Stimulated activated CD4-positive, alpha-beta T cell treated with anti-CD3 and anti-CD28 coated beads, Interleukin-4, amount 100 ng/mL, for 1 hour (primary cell): ENCODE data around the gene STOX2.
"Not testable (repeated sequence)": the region's sequence is repeated elsewhere in the genome, so short reads cannot be mapped to it uniquely, and the experiment has no call there.

ENCODE experiments used
- DNase-seq: peaks from one replicate; pipeline ENCODE4 v3.0.0-alpha.2; 2020

STOX2 gene

GRCh38 chr4:184022679-184023383 is 117.7 kb downstream of the STOX2 start:
- DNase-seq: no peak

DNA sequence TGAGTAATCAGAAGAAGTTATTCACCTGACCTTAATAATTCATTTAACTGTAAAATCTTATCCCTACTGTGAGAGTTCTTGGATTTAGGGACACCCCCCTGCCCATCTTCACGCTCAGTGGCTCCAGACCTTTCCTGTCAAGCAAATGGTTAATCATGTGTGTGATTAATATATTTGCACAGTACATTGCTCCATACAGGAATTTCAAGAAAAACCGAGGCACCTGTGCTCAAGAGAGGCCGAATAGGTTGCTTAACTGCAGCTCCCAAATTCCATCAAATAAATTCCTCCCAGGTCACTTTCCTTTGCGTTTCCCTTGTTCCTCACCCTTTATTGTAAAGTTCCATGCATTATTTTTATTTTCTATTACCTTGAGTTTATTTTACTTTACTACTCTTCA is 119.5 kb downstream of the STOX2 start:
- no peak for DNase-seq

- DNase-seq: peak; percentile 8
These were observed 123.7 kb downstream of the STOX2 start for GRCh38 chr4:184028561-184029374.

DNA sequence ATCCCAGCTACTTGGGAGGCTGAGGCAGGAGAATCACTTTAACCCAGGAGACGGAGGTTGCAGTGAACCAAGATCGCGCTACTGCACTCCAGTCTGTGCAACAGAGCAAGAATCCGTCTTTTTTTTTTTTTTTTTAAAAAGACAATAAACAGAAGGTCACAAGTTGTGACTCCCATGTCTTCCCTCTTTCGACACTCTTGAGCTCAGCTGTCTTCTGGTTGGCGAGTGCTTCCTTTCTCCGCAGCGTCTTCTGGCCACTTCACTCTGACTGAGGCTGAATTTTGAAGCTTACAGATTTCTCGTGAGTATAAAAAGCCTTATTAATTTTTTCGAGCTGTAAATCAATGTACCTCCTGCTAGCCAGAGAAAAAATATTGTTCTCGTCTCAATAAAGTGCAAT is 124.9 kb downstream of the STOX2 start:
- DNase-seq: no peak

- DNase-seq: no peak
These were observed 125.7 kb downstream of the STOX2 start for GRCh38 chr4:184030764-184031163.

DNA sequence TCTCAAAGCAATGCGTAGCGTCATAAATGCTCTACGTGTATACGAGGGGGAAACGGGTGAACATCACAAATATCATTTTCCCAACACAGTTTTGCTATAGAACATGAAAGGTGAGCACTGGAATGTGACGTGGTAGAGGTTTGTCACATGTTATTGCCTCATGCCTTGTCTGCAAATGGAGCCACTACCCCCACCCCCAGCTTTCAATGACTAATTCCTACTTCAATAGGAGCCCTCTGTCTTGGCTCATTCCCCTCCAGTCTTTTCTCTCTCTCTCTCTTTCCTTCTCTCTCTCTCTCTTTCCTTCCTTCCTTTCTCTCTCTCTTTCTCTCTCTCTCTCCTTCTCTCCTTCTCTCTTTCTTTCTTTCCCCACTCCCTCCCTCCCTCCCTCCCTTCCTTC is 127.0 kb downstream of the STOX2 start:
- DNase-seq: no peak

DNA sequence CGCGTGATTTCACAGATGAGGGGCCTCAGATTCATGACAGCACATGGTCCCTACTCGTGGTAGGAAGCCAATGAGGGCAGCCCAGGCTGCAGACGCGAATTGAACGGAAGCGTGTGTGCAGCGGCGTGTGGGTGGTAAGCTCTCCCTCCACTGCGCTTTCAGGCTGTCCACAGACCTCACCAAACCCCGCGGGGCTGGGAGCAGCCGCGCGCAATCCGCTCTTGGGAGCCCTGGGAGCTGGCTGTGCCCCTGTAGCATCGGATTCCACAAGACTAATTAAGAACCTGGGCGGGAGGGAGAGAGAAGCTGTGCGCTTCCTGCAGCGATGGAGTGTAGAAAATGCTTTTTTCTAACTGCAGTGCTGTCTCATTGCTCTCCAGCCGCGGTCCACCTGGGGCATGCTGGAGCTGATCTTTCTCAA is 134.9 kb downstream of the STOX2 start:
- DNase-seq: no peak

DNA sequence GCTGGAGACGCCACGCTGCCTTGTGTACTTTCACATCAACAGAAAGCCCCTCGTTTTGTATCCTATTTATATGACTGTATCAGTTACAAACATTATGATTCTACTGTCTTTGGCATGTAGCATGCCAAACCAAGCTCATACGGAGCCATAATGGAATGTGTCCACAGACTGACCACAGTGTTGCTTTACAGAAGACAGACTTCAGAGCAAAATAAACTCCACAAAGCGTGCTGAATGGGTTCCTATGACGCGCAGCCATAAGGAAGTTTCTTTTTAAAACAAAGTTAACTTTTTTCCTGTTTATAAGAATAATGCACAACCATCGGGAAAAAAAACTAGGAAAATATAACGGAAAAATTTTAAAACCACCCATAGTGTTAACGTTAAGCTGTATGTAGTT is 136.0 kb downstream of the STOX2 start:
- no peak for DNase-seq

- no peak for DNase-seq
These were observed 141.0 kb downstream of the STOX2 start for GRCh38 chr4:184046148-184046547.

DNA sequence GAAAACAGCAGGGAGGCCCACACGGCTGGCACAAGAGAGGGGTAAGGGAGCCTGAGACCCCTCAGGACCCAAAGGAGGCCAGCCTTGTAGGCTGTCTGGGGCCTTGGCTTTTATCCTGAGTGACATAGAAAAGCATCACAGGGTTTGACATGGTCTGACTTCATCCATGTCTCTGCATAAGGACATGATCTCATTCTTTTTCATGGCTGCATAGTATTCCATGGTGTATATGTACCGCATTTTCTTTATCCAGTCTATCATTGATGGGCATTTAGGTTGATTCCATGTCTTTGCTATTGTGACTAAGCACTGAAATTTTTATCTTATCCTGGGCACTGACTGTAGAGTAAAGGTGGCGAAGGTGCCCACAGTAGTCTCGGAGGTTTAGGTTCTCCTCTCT is 146.2 kb downstream of the STOX2 start:
- not testable (repeated sequence) for DNase-seq

GRCh38 chr4:184052616-184053015 is 147.5 kb downstream of the STOX2 start:
- no peak for DNase-seq

- DNase-seq: no peak
These were observed 148.3 kb downstream of the STOX2 start for GRCh38 chr4:184053434-184053833.

GRCh38 chr4:184056877-184057276 is 151.8 kb downstream of the STOX2 start:
- no peak for DNase-seq

DNA sequence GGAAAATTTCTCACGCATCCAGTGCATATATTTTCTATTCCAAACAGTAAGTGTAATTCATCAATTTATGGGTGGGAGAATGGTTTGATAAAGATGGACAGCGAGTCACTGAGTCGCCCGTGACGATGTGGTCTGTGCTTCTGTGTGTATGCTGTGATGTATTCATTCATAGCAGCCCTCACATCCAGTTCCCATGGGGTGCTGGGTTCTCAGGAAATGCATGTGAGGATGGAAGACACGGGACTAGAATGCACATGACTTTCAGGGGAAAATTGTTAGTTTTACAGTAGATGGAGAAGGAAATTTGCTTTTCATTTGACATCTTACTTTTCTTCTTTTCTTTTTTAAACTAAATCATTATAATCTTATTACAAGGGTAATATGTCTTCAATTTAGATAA is 152.9 kb downstream of the STOX2 start:
- DNase-seq: no peak

DNA sequence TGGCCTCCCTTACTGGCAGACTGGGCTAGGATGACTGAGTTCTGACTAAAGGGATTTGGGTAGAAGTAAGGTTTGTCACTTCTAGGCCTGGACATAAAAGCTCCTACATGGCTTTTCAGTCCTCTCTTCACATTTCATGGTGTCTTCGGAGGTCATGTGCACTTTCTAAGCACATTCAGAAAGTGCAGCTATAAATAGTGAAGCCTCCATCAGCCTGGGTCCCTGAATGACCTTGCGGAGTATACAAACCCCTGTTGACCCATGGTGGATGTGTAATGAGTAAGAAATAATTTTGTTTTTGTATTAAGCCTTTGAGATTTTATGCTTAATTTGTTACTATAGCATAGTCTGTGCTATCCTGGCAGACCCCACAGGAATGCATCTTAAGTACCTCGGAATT is 154.0 kb downstream of the STOX2 start:
- no peak for DNase-seq

DNA sequence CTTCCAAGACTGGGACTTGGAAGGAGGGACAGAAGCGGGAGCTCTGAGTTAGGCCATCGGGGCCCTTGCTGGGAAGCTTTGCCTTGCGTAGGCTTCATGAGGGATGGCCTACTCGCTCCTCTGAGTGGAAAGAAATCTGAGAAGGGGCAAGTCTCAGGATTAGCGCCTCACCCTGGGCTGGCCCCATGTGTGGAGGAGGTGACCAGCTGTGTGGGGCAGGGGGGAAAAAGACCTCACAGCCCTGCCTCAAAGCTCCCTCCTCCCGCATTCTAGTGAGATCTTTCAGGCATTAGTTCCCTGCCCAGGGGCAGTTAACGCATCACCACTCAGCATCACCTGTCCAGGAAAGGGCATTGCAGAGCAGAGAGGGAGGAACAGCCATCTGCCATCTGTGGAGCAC is 156.5 kb downstream of the STOX2 start:
- DNase-seq: no peak

DNA sequence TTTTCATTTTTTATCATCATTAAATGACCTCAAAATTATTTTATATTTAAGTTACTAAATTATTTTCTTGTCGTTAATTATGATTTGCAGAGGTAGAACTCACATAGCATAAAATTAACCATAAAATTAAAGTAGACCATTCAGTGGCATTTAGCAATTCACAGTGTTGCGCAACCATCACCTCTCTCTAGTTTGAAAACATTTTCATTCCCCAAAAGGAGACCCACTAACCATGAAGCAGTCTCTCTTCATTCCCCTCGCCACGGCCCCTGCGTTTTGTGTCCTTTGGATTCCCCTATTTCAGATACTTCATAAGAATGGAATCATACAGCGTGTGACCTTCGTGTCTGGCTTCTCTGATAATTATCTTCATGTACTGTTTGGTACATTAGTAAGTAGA is 157.7 kb downstream of the STOX2 start:
- DNase-seq: no peak

GRCh38 chr4:184064877-184065276 is 159.8 kb downstream of the STOX2 start:
- no peak for DNase-seq

DNA sequence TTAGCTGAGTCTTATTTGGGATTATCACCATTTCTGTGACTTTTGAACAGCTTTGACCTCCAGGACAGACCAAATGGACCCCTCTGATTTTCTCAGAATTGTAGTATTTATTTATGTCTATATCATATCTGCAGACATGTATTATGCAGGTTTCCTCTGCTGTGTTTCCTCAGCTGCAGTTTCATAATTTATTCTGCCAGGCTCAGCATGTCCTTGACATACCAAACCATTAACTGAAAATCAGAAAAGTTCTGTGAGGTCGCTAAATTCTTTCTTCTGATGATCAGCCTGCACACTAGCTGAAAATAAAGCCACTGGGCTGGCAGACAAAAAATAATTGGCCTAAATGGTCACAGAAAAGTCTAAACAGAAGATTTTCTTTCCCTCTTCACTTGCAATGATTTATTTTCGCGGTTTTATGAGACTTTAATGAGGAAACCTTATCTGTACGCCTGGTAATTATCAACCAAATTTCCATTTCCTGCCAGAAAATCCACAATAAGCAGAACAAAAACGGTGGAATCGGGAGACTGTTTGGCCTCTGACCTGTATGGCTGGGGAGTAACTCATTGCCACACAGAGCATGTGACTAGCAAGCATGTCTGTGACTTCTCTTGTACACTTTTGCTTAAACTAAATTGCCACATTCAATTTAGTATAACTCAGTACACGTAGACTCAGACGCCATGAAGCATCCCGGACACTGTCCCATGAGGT is 161.6 kb downstream of the STOX2 start:
- no peak for DNase-seq

DNA sequence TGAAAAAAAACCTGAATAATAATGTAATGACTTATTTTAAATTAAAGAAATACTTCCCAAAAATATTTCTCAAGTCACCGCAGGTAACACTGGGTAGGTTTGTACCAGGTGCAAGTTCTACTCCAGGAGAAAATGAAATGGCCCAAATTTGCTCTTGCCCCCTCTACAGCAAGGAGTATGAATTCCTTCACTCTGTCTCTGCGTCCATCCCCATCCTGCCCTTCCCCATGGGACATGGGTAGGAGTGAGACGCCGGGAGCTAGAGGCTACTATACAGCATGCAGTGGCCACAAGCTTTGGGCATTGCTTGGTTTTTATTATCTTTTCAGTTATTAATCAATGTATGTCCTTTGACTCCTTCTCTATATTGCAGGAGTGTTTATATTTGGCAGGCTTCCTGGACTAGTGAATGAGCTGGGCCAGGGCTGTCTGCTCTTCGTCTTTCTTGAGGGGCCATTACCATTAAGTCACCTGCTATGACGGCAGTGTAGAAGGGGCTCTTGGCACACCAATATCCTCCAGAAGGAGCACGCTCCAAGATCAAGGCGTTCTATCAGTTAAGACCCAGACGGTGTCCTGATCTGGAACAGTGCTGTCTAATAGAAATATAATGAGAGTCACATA is 162.9 kb downstream of the STOX2 start:
- no peak for DNase-seq
